Measurements from ENCODE around the gene SETD1B. TPM values are rescaled to one million over a fixed set of nuclear protein-coding genes. Genes with fewer than 3 reads are reported as not detected.
A peak's percentile ranks its signal among the peaks of the same experiment; 100 is the strongest.

Gene SETD1B
- total RNA-seq, 1 donor from 2014 or later = 2.1 TPM

DNA sequence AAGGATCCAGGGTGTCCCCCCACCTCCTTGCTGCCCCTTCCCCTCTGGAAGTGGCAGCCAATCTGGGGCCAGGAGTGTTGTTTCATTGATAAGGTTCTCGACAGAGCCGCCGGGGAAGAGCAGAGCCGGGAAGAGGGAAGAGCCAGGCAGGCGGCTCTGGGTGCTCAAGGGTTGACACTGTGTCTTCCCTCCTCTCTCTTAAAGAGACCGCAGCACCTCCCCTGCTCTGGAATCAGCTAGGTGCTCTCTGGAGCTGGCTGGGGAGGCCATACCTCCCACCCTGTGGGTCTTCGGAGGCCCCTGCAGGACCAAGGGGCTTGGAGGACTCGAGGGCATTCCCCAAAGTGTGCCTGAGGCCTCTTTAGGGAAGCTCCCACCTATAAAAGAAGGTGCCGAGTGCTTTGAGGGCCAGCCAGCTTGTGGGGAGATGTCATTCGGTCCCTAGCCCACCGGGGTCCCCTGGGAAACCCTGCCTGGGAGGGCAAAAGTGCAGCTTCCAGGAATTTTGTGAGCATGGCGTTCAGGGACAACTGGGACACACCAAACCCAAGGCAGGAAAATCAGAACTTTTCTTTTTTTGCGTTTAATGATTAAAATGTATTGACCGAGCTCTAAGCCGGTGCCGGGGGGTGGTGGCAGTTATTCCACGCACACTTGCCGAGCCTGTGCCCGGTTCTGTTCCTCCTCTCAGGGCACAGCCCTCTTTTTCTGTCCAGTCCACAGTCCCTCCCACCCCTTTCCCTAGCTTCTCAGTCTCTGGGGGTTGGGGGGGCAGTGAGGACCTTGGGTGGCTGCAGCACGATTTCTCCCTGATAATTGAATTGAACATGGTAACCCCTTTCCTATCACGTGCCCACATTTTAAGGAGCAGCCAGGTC is 3.0 kb downstream of the SETD1B start:
- peak overlapping the region; percentile 42 to 76 (median 56) for H3K4me3 ChIP-seq (ENCODE audit: low read length in 3 of 3)
- H3K4me1 ChIP-seq (ENCODE audit: control insufficient read depth in 3 of 3, insufficient read depth in 3 of 3, low read length in 3 of 3) = peaks cover 36 to 39% (median 39%) of the 10 kb centered on the region in 3 donors
- H3K9me3 ChIP-seq (ENCODE audit: control insufficient read depth in 3 of 3, low read length in 3 of 3) = no peaks in the 10 kb centered on the region
- H3K27ac ChIP-seq (ENCODE audit: low read depth, low read length) = peak overlapping the region; percentile 60
- no peaks in the 10 kb centered on the region for H3K27me3 ChIP-seq (ENCODE audit: control insufficient read depth in 3 of 3, insufficient read depth in 3 of 3, low read length in 3 of 3)
- H3K36me3 ChIP-seq (ENCODE audit: control insufficient read depth in 3 of 3, insufficient read depth in 3 of 3, low read length in 3 of 3) = peaks cover 26 to 31% (median 30%) of the 10 kb centered on the region in 3 donors
- peak overlapping the region; percentile 61 to 71 (median 71) for H3K9ac ChIP-seq (ENCODE audit: low read depth in 1 of 3, low read length in 3 of 3)

GRCh38 chr12:121807642-121808347 is 4.0 kb downstream of the SETD1B start:
- Histone ChIP-seq H3K9me3 (ENCODE audit: control insufficient read depth in 3 of 3, low read length in 3 of 3) (no peaks in the 10 kb centered on the region), H3K9ac (ENCODE audit: low read depth in 1 of 3, low read length in 3 of 3) (peak overlapping the region in 2 of 3 donors; percentile 10 to 40), H3K36me3 (ENCODE audit: control insufficient read depth in 3 of 3, insufficient read depth in 3 of 3, low read length in 3 of 3) (peaks cover 26 to 32% (median 30%) of the 10 kb centered on the region in 3 donors), H3K27ac (ENCODE audit: low read depth, low read length) (no peak overlapping the region), H3K4me3 (ENCODE audit: low read length in 3 of 3) (no peak overlapping the region), H3K4me1 (ENCODE audit: control insufficient read depth in 3 of 3, insufficient read depth in 3 of 3, low read length in 3 of 3) (peaks cover 45 to 48% (median 47%) of the 10 kb centered on the region in 3 donors), H3K27me3 (ENCODE audit: control insufficient read depth in 3 of 3, insufficient read depth in 3 of 3, low read length in 3 of 3) (no peaks in the 10 kb centered on the region)

- H3K27ac ChIP-seq (ENCODE audit: low read depth, low read length) = no peak overlapping the region
- peaks cover 51 to 56% (median 54%) of the 10 kb centered on the region in 3 donors for H3K4me1 ChIP-seq (ENCODE audit: control insufficient read depth in 3 of 3, insufficient read depth in 3 of 3, low read length in 3 of 3)
- no peak overlapping the region for H3K9ac ChIP-seq (ENCODE audit: low read depth in 1 of 3, low read length in 3 of 3)
- peaks cover 29 to 35% (median 32%) of the 10 kb centered on the region in 3 donors for H3K36me3 ChIP-seq (ENCODE audit: control insufficient read depth in 3 of 3, insufficient read depth in 3 of 3, low read length in 3 of 3)
- no peaks in the 10 kb centered on the region for H3K9me3 ChIP-seq (ENCODE audit: control insufficient read depth in 3 of 3, low read length in 3 of 3)
- H3K27me3 ChIP-seq (ENCODE audit: control insufficient read depth in 3 of 3, insufficient read depth in 3 of 3, low read length in 3 of 3) = no peaks in the 10 kb centered on the region
- H3K4me3 ChIP-seq (ENCODE audit: low read length in 3 of 3) = no peak overlapping the region
Observed at GRCh38 chr12:121808623-121809022, 4.8 kb downstream of the SETD1B start.

DNA sequence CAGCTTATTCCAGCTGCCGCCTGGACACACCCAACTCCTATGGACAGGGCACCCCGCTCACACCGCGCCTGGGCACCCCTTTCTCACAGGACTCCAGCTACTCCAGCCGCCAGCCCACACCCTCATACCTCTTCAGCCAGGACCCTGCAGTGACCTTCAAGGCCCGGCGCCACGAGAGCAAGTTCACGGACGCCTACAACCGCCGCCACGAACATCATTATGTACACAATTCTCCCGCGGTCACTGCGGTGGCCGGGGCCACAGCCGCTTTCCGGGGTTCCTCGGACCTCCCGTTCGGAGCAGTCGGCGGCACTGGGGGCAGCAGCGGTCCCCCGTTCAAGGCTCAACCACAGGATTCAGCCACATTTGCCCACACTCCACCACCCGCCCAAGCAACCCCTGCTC is 5.9 kb downstream of the SETD1B start:
- Histone ChIP-seq H3K27ac (ENCODE audit: low read depth, low read length) (no peak overlapping the region), H3K4me1 (ENCODE audit: control insufficient read depth in 3 of 3, insufficient read depth in 3 of 3, low read length in 3 of 3) (peaks cover 51 to 60% (median 54%) of the 10 kb centered on the region in 3 donors)

DNA sequence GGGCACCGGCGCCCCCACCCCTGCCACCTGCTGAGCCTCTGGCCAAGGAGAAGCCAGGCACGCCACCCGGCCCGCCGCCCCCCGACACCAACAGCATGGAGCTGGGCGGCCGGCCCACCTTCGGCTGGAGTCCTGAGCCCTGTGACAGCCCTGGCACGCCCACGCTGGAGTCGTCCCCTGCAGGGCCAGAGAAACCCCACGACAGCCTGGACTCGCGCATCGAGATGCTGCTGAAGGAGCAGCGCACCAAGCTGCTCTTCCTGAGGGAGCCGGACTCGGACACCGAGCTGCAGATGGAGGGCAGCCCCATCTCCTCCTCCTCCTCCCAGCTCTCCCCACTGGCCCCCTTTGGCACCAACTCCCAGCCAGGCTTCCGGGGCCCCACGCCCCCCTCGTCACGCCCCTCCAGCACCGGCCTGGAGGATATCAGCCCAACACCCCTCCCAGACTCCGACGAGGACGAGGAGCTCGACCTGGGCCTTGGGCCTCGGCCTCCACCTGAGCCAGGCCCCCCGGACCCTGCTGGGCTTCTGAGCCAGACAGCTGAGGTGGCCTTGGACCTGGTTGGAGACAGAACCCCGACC is 6.5 kb downstream of the SETD1B start:
- H3K4me3 ChIP-seq (ENCODE audit: low read length in 3 of 3) = no peak overlapping the region
- H3K27ac ChIP-seq (ENCODE audit: low read depth, low read length) = no peak overlapping the region
- no peaks in the 10 kb centered on the region for H3K27me3 ChIP-seq (ENCODE audit: control insufficient read depth in 3 of 3, insufficient read depth in 3 of 3, low read length in 3 of 3)
- no peaks in the 10 kb centered on the region for H3K9me3 ChIP-seq (ENCODE audit: control insufficient read depth in 3 of 3, low read length in 3 of 3)
- peaks cover 50 to 58% (median 51%) of the 10 kb centered on the region in 3 donors for H3K4me1 ChIP-seq (ENCODE audit: control insufficient read depth in 3 of 3, insufficient read depth in 3 of 3, low read length in 3 of 3)
- peak overlapping the region in 1 of 3 donors; percentile 86 for H3K9ac ChIP-seq (ENCODE audit: low read depth in 1 of 3, low read length in 3 of 3)
- peaks cover 37 to 48% (median 43%) of the 10 kb centered on the region in 3 donors for H3K36me3 ChIP-seq (ENCODE audit: control insufficient read depth in 3 of 3, insufficient read depth in 3 of 3, low read length in 3 of 3)

More for the DNA sequence above, 5.9 kb downstream of the SETD1B start:
- Histone ChIP-seq H3K36me3 (ENCODE audit: control insufficient read depth in 3 of 3, insufficient read depth in 3 of 3, low read length in 3 of 3) (peaks cover 35 to 41% (median 37%) of the 10 kb centered on the region in 3 donors), H3K9ac (ENCODE audit: low read depth in 1 of 3, low read length in 3 of 3) (no peak overlapping the region), H3K4me3 (ENCODE audit: low read length in 3 of 3) (no peak overlapping the region), H3K27me3 (ENCODE audit: control insufficient read depth in 3 of 3, insufficient read depth in 3 of 3, low read length in 3 of 3) (no peaks in the 10 kb centered on the region), H3K9me3 (ENCODE audit: control insufficient read depth in 3 of 3, low read length in 3 of 3) (no peaks in the 10 kb centered on the region)

GRCh38 chr12:121810833-121811433 is 7.1 kb downstream of the SETD1B start:
- Histone ChIP-seq H3K27ac (ENCODE audit: low read depth, low read length) (peak overlapping the region; percentile 54), H3K4me1 (ENCODE audit: control insufficient read depth in 3 of 3, insufficient read depth in 3 of 3, low read length in 3 of 3) (peaks cover 45 to 53% (median 47%) of the 10 kb centered on the region in 3 donors), H3K27me3 (ENCODE audit: control insufficient read depth in 3 of 3, insufficient read depth in 3 of 3, low read length in 3 of 3) (no peaks in the 10 kb centered on the region), H3K9me3 (ENCODE audit: control insufficient read depth in 3 of 3, low read length in 3 of 3) (no peaks in the 10 kb centered on the region), H3K9ac (ENCODE audit: low read depth in 1 of 3, low read length in 3 of 3) (peak overlapping the region; percentile 79 to 86 (median 83)), H3K4me3 (ENCODE audit: low read length in 3 of 3) (peak overlapping the region; percentile 62 to 79 (median 76)), H3K36me3 (ENCODE audit: control insufficient read depth in 3 of 3, insufficient read depth in 3 of 3, low read length in 3 of 3) (peaks cover 40 to 50% (median 46%) of the 10 kb centered on the region in 3 donors)

DNA sequence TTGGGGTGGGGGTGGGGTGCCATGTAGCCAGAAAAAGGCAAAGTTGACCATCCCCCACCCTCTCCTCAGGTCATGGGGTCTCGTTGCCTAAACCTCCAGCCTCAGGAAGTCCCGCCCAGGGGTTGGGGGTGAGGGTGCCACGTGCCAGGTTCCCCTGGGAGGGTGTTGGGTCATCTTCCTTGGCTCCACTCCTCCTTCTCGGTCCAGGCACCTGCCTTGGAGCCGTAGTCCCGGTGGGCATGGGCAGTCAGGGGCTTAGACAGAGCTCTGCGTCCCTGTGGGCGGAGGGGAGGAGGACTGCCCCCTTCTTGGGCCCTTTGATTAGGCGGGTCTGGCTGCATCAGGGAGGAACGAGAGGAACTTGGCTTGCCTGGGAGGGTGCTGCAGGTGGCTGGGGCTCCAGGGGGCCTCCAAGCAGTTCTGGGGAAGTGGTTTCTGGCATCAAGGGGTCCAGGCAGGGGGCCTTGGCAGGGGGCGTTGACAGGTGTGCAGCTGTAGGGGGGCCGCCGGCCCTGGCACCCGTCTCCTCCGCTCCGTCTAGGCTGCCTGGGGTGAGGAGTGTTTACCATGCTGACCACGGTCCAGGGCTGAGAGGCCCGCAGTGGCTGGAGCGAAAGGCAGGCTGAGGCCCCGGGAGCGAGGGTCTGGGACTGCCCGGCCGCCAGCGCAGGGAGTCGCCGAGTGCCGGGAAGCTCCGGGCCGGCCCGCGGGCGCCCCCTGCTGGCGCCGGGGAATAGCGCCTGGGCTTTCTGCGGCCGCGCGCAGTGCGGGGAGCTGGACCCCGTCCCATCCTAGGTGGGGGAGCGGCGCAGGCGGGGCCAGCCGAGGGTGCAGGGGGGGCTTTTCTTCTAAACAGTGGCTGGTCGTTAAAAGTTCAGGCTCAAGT is 7.9 kb downstream of the SETD1B start:
- Histone ChIP-seq H3K27ac (ENCODE audit: low read depth, low read length) (peak overlapping the region; percentile 54), H3K9me3 (ENCODE audit: control insufficient read depth in 3 of 3, low read length in 3 of 3) (no peaks in the 10 kb centered on the region), H3K9ac (ENCODE audit: low read depth in 1 of 3, low read length in 3 of 3) (peak overlapping the region; percentile 79 to 86 (median 83)), H3K4me3 (ENCODE audit: low read length in 3 of 3) (peak overlapping the region; percentile 76 to 86 (median 79)), H3K4me1 (ENCODE audit: control insufficient read depth in 3 of 3, insufficient read depth in 3 of 3, low read length in 3 of 3) (peaks cover 38 to 46% (median 40%) of the 10 kb centered on the region in 3 donors), H3K36me3 (ENCODE audit: control insufficient read depth in 3 of 3, insufficient read depth in 3 of 3, low read length in 3 of 3) (peaks cover 44 to 52% (median 52%) of the 10 kb centered on the region in 3 donors), H3K27me3 (ENCODE audit: control insufficient read depth in 3 of 3, insufficient read depth in 3 of 3, low read length in 3 of 3) (no peaks in the 10 kb centered on the region)

- no peaks in the 10 kb centered on the region for H3K27me3 ChIP-seq (ENCODE audit: control insufficient read depth in 3 of 3, insufficient read depth in 3 of 3, low read length in 3 of 3)
- H3K9ac ChIP-seq (ENCODE audit: low read depth in 1 of 3, low read length in 3 of 3) = peak overlapping the region; percentile 30 to 86 (median 79)
- peaks cover 48 to 59% (median 59%) of the 10 kb centered on the region in 3 donors for H3K36me3 ChIP-seq (ENCODE audit: control insufficient read depth in 3 of 3, insufficient read depth in 3 of 3, low read length in 3 of 3)
- H3K27ac ChIP-seq (ENCODE audit: low read depth, low read length) = no peak overlapping the region
- H3K4me1 ChIP-seq (ENCODE audit: control insufficient read depth in 3 of 3, insufficient read depth in 3 of 3, low read length in 3 of 3) = peaks cover 32 to 41% (median 33%) of the 10 kb centered on the region in 3 donors
- no peaks in the 10 kb centered on the region for H3K9me3 ChIP-seq (ENCODE audit: control insufficient read depth in 3 of 3, low read length in 3 of 3)
- H3K4me3 ChIP-seq (ENCODE audit: low read length in 3 of 3) = peak overlapping the region; percentile 76 to 86 (median 79)
Observed at GRCh38 chr12:121812320-121812871, 8.6 kb downstream of the SETD1B start.
